Urinary bladder (tissue), 4 donors: ENCODE results near the gene SH2D3C. TPM values are rescaled to one million over a fixed set of nuclear protein-coding genes. Genes with fewer than 3 reads are reported as not detected.
A peak's percentile ranks its signal among the peaks of the same experiment; 100 is the strongest.

Experiments
- DNase-seq: peaks from one replicate; pipeline ENCODE4 v3.0.0-alpha.2; 2015; ENCODE audit errors: extremely low spot score
- H3K27ac ChIP-seq: one replicate; pipeline ENCODE4 v1.5.1; 2013; ENCODE audit warnings: low read depth, mild to moderate bottlenecking, moderate library complexity
- H3K36me3 ChIP-seq: one replicate; pipeline ENCODE4 v1.6.1; 2013; ENCODE audit warnings: mild to moderate bottlenecking, moderate library complexity; ENCODE audit not compliant: insufficient read depth
- H3K4me1 ChIP-seq: one replicate; pipeline ENCODE4 v1.6.1; 2013; ENCODE audit warnings: mild to moderate bottlenecking, moderate library complexity; ENCODE audit not compliant: insufficient read depth
- H3K4me3 ChIP-seq: one replicate; pipeline ENCODE4 v1.5.1; 2013; ENCODE audit warnings: low read depth, low read length
- WGBS: extraction: QIAGEN DNeasy Blood & Tissue Kit; methylation state at CpG from one replicate; pipeline ENCODE4 v1.1.7; 2013; 5-methylcytosine and 5-hydroxymethylcytosine counted together
- polyA plus RNA-seq: library from polyadenylated mRNA; stranded (reverse); fragments of 200-250 nt; gene quantifications from one replicate; pipeline ENCODE4 v1.2.3, GENCODE V29; 2013
- total RNA-seq: library from RNA; depleted of rRNA; stranded (reverse); fragments of >200 nt; gene quantifications from one replicate; pipeline ENCODE4 v1.2.3, GENCODE V29; 2014
- donor health status: healthy with polysubstance abuse.
- donor health status: healthy.

The SH2D3C gene
- total and polyA plus RNA-seq, 2 donors: 11.6 to 16.6 TPM

DNA sequence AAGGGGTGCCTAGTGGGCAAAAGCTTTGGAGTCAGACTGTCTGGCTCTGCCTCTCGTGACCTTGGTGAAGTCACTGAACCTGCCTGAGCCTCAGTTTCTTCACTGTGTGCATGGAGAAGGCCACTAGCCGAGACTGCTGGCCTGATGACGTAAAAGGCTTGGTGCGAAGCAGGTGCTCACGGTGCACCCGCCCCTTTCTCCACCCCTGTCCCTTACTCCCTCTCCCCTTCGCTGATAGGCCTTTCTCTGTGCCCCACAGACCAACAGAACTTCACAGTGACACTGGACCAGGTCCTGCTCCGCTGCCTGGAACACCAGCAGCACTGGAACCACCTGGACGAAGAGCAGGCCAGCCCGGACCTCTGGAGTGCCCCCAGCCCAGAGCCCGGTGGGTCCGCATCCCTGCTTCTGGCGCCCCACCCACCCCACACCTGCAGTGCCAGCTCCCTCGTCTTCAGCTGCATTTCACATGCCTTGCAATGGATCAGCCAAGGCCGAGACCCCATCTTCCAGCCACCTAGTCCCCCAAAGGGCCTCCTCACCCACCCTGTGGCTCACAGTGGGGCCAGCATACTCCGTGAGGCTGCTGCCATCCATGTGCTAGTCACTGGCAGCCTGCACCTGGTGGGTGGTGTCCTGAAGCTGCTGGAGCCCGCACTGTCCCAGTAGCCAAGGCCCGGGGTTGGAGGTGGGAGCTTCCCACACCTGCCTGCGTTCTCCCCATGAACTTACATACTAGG is 34.6 kb upstream of the SH2D3C start:
- Histone ChIP-seq H3K4me3 (no peak overlapping the region), H3K36me3 (peaks cover 4% of the 10 kb centered on the region), H3K4me1 (no peaks in the 10 kb centered on the region), H3K27ac (no peak overlapping the region)
- DNase-seq: no peak
- WGBS: 92% methylated on average over 19 of the region's 19 CpGs

DNA sequence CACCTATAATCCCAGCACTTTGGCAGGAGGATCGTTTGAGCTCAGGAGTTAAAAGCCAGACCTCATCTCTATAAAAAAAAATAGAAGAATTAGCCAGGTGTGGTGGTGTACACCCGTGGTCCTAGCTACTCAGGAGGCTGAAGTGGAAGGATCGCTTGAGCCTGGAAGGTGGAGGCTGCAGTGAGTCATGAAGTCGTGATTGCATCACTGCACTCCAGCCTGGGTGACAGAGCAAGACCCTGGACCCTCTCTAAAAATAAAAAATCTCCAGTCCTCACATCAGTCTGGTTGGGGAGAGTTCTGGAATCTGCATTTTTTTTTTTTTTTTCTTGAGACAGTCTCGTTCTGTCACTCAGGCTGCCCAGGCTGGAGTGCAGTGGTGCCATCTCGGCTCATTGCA is 33.5 kb upstream of the SH2D3C start:
- peaks cover 5% of the 10 kb centered on the region for H3K36me3 ChIP-seq
- no peak for DNase-seq
- no peak overlapping the region for H3K4me3 ChIP-seq
- no peaks in the 10 kb centered on the region for H3K4me1 ChIP-seq
- WGBS: 89% methylated on average over 6 of the region's 6 CpGs
- H3K27ac ChIP-seq: no peak overlapping the region

DNA sequence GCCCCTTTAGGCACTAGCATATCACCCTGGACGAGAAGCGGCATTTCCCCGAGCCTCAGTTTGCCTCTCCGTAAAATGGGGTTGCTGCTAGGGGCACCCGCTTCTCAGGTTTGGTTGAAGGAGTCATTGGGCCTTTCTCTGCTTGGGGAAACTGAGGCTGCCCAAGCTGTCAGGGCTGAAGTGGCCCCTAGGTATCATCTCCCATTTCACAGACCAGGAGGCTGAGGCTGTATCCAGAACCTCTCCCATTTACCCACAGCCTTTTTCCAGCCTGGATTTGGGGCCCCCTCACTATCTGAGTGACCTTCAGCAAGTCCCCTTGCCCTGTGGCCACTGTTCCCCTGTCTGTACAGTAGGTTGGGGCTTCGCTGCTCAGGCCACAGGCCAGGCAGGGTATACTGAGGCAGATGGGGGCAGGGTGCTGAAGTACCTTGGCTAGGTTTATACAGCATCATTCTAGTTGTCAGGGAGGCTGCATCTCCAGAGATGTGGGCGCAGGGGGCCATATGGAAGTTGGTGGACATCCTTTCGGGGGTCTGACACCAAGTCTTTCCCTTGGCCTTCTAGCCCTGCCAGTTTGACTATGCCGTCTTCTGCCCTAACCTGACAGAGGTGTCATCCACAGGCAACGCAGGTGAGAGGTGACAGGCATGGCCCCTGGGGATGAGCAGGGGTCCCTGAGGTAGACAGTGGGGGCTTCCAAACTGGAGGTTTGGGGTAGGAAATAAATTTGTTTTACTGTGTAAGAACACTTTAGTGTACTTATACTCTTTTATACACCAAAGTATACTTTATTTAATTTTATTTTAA is 32.1 kb upstream of the SH2D3C start:
- Histone ChIP-seq H3K4me3 (no peak overlapping the region), H3K27ac (no peak overlapping the region), H3K4me1 (no peaks in the 10 kb centered on the region), H3K36me3 (peaks cover 5% of the 10 kb centered on the region)
- 97% methylated on average over 10 of the region's 10 CpGs for WGBS
- DNase-seq: no peak

DNA sequence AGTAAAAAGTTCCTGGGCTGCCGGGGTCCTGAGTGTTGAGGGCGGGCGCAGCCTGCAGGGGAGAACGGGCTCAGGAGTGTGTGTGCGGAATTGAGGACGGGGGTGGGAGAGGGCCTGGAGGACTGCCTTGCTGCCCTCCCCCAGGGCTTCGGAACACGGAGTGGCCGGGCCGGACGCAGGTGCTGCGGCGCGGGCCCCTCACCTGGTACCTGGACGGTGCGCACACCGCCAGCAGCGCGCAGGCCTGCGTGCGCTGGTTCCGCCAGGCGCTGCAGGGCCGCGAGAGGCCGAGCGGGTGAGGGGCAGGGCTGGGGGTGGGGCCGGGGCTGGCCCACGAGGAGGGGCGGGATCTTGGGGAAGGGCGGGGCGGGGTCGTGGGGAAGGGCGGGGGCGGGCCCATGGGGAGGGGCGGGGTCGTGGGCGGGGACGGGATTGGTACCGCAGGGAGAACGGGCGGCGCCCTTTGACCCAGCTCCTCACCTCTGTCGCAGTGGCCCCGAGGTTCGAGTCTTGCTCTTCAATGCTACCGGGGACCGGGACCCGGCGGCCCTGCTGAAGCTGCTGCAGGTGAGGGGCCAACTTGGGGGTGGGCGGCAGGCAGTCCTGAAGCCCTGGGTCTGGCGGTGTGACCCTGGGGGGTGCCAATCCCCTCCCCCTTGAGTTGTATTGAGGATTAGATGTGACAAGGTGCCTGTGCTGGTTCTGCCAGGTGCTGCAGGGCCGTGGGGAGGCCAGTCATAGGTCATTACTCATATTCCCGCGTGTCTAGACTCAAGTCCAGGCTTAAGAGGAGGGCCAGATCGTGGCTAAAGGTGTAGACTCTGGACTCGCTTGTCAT is 31.3 kb upstream of the SH2D3C start:
- peaks cover 5% of the 10 kb centered on the region for H3K36me3 ChIP-seq
- no peak for DNase-seq
- 33% methylated on average over 56 of the region's 57 CpGs for WGBS
- no peak overlapping the region for H3K4me3 ChIP-seq
- H3K27ac ChIP-seq: no peak overlapping the region
- no peaks in the 10 kb centered on the region for H3K4me1 ChIP-seq

DNA sequence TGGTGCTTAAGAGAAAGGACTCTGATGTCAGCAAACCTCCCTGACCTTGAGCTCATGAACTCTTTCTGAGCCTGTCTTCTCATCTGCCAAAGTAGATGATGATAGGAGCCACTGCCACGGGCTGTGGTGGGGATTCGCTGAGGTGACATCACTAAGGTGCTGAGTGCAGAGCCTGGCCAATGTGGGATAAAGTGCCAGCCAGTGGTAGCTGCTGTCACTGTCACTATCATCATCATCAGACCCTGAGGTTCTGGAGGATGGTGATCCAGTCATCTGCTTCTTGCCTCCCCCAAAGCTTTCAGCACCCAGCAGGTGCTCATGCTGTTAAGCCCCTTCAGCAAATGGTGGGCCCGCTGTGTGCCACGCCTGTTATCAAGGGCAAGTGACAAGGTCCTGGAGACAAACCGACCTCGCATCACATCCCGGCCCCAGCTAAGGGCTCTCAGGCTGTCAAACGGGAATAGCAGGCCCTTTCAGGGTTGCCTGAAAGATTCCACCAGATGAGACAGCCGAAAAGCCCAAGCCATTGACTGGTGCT is 30.6 kb upstream of the SH2D3C start:
- Histone ChIP-seq H3K4me1 (no peaks in the 10 kb centered on the region), H3K27ac (no peak overlapping the region), H3K36me3 (peaks cover 4% of the 10 kb centered on the region), H3K4me3 (no peak overlapping the region)
- WGBS: 79% methylated on average over 9 of the region's 9 CpGs
- no peak for DNase-seq

DNA sequence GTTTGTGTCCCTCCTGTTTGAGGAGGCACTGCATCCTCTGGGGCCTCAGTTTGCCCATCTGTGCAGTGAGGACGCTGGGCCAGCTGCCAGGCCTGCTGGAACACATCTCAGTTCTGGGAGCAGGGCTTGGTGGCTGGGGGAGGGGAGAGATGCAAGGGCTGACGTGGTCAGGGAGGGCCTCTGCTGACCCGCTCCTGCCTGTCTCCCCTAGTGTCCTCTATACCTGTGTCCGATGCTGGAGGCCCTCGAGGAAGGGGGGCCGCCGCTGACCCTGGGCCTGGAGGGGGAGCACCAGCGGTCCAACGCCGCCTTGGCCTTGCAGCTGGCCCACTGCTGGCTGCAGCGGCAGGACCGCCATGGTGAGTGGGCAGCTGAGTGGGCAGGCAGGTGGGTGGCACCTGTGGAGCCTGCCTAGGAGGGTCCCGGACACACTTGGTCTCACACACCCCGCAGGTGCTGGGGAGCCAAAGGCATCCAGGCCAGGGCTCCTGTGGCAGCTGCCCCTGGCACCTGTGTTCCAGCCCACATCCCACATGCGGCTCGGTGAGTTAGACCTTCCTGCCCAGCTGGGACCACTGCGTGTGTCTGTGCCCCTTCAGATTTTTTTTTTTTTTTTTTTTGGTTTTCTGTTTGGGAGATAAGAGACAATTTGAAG is 30.0 kb upstream of the SH2D3C start:
- no peak overlapping the region for H3K4me3 ChIP-seq
- no peak for DNase-seq
- no peaks in the 10 kb centered on the region for H3K4me1 ChIP-seq
- 91% methylated on average over 17 of the region's 17 CpGs for WGBS
- H3K36me3 ChIP-seq: peaks cover 4% of the 10 kb centered on the region
- no peak overlapping the region for H3K27ac ChIP-seq

DNA sequence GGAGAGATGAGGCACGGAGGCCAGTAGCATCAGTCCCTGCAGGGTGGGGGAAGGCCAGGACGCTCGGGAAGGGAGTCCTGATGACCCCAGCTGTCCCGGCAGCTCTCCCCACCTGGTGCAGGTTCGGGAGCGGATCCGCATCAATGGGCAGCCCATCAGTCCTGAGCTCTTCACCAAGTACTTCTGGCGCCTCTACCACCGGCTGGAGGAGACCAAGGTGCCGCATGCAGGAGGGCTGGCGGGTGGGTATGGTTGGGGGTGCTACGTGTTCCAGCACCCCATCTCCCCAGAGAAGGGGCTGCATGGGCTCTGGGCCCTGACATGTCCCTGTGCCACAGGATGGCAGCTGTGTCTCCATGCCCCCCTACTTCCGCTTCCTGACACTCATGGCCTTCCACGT is 28.4 kb upstream of the SH2D3C start:
- Histone ChIP-seq H3K4me1 (no peaks in the 10 kb centered on the region), H3K27ac (no peak overlapping the region), H3K36me3 (peaks cover 4% of the 10 kb centered on the region), H3K4me3 (no peak overlapping the region)
- no peak for DNase-seq
- WGBS: 94% methylated on average over 14 of the region's 14 CpGs

DNA sequence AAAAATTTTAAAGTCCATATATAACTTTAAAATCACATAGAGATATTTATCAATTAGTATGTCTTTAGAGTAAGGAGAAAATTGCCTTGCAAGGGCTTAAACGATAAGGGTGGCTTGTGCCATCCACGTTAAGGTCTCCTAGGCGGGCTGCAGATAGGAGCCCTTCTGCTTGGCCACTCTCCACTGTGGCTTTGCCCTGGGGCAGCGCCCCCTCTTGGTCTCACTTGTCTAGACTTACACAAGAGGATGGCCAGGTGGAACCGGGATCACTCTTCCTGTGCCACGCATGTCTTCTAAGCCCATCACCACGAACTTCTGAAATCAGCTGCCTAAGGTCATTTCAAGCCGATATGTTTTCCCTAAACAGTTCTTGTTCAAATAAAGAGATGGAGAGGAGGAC is 27.2 kb upstream of the SH2D3C start:
- no peaks in the 10 kb centered on the region for H3K4me1 ChIP-seq
- DNase-seq: no peak
- WGBS: 85% methylated on average over 8 of the region's 8 CpGs
- peaks cover 4% of the 10 kb centered on the region for H3K36me3 ChIP-seq
- no peak overlapping the region for H3K4me3 ChIP-seq
- no peak overlapping the region for H3K27ac ChIP-seq

DNA sequence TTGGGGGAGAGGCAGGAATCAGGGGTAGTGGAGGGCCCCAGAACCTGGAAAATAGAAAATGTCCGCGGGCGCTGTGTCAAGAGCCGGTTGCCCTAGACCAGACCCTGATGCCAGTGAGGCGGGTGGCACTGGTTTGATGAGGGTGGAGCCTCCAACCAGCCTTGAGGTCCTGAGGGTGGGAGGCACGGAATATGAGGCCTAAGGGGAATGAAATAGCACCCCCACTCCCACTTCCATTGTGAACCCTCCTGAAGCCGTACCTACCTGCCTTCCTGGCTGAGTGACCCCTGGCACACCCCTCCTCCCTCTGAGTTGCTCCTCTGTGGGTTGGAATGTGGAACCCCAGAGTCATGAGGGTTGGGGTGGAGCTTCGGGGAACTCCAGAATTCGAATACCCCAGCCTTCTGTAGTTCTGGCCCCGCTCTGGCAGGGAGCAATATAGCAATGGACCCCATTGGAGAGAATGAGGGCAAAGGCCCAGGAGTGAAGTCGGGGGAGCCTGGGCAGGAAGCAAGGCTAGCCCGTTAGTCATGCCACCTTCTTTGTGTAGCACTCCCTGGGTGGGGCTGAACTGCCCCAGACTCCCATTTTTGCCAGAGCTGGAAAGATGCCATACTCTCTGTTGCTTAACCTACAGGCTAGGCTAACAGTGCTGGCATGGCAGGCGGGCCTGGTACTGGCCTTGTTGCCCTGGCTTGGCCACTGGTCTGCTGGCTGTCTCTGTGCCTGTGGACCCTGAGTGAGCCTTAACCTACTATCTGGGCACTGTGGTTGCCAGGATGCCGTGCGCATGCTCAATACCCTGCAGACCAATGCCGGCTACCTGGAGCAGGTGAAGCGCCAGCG is 25.3 kb upstream of the SH2D3C start:
- Histone ChIP-seq H3K4me3 (peak overlapping the region; percentile 68), H3K4me1 (no peaks in the 10 kb centered on the region), H3K27ac (peak overlapping the region; percentile 97), H3K36me3 (peaks cover 4% of the 10 kb centered on the region)
- no peak for DNase-seq
- 48% methylated on average over 18 of the region's 18 CpGs for WGBS

DNA sequence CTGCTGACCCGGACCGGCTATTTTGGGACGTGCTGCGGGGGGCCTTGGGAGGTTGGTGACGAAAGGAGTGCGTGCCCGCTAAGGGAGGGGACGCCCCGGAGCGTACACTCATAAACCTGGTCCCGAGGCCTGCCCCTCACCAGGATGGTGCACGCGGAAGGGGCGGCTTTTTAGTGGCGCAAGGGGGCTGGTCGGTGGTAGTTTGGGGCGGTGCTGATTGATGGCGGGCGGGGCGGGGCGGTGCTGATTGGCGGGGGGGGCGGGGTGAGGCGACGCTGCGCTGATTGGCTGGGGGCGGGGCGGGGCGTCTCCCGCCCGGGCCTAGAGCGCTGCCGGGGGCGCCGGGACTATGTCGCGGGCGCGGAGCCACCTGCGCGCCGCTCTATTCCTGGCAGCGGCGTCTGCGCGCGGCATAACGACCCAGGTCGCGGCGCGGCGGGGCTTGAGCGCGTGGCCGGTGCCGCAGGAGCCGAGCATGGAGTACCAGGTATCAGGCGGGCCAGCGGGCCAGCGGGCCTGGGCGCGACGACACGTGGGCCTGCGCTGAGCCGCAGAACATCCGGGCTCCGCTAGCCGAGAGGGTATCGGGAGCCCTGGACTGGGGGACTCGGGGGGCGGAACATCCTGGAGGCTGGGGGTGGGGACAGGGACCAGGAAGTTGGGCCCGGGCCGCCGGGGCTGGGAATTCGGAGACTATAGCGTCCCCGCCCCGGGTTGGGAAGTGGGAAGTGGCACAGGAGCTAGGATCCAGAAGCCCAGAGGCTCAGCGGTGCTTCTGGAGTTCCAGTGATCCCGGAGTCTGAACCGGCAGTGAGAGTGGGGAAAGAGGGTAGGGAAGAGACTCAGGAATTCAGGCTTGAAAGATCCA is 24.3 kb upstream of the SH2D3C start, which contains the start of gene FPGS:
FPGS (plus strand) TSS at position 307 of the 868 bp plus-strand sequence; CDS start at position 350, 43 bp downstream.
- no peaks in the 10 kb centered on the region for H3K4me1 ChIP-seq
- DNase-seq: peak; percentile 53
- under 1% methylated on average over 83 of the region's 83 CpGs for WGBS

DNA sequence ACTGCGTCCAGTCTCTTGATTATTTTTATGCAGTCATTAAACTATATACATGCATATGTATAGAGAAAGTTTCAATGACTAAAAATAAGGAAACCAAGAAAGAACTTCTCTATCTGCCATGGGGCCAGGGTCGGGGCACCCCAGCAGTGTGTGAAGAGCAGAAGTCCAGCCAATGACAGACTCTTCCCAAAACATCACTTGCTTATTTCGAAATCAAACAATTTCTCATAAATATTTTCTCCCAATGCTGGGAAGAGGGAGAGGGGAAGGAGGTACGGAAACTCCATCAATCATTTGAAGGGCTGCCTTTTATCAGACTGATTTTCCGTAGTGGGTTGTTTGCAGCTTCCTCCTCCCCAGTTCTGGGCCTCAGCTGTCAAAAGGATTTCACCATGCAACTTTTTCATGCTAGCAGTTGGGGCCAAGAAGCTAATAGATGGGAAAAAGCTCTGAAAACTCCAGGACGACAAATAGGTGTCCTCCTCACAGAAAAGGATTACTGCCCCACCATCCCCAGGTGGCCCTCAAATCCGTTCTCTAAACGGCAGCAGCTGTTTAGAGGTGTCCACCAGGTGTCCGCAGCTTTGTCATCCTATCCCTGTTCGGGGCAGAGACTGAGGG is 23.6 kb upstream of the SH2D3C start:
- Histone ChIP-seq H3K4me1 (no peaks in the 10 kb centered on the region), H3K4me3 (peak overlapping the region; percentile 68), H3K36me3 (no peaks in the 10 kb centered on the region), H3K27ac (peak overlapping the region; percentile 76)
- 20% methylated on average over 10 of the region's 10 CpGs for WGBS
- no peak for DNase-seq

More for the DNA sequence above, 24.3 kb upstream of the SH2D3C start, which contains the start of gene FPGS:
- H3K36me3 ChIP-seq: no peaks in the 10 kb centered on the region
- peak within 1 kb of the TSS; percentile 68 for H3K4me3 ChIP-seq
- peak within 1 kb of the TSS; percentile 97 for H3K27ac ChIP-seq
